Mononuclear cell (primary cell): ENCODE data around the gene PRPH2. TPM values are rescaled to one million over a fixed set of nuclear protein-coding genes. Genes with fewer than 3 reads are reported as not detected.

Source experiments
- H3K27me3 ChIP-seq: 2 replicates; pipeline ENCODE4 v1.6.0; 2011; ENCODE audit warnings: low read length, control low read depth; ENCODE audit not compliant: insufficient read depth
- H3K4me1 ChIP-seq: 2 replicates; pipeline ENCODE4 v1.5.1; 2011; ENCODE audit warnings: mild to moderate bottlenecking, low read length, control low read depth; ENCODE audit not compliant: insufficient read depth
- H3K4me3 ChIP-seq: 2 replicates; pipeline ENCODE4 v1.5.1; 2011; ENCODE audit warnings: mild to moderate bottlenecking, low read length, moderate library complexity
- H3K9me3 ChIP-seq: 2 replicates; pipeline ENCODE4 v1.5.1; 2011; ENCODE audit warnings: low read depth, mild to moderate bottlenecking, control low read depth, low read length
- total RNA-seq: library from RNA; depleted of rRNA; stranded (reverse); fragments of >200 nt; gene quantifications from one replicate; pipeline ENCODE4 v1.2.3, GENCODE V29; 2012

PRPH2 gene
- total RNA-seq, 1 donor = not detected

GRCh38 chr6:42652024-42652746 is 70.2 kb downstream of the PRPH2 start:
- H3K4me1 ChIP-seq = no peaks in the 10 kb centered on the region
- no peak overlapping the region for H3K4me3 ChIP-seq
- no peaks in the 10 kb centered on the region for H3K9me3 ChIP-seq
- H3K27me3 ChIP-seq = no peaks in the 10 kb centered on the region

Other genes starting within 250 kb of the PRPH2 start
- 25.2 TPM for gene UBR2, start 158.6 kb downstream of the PRPH2 start, total RNA-seq
- 111 TPM for gene TBCC, start 23.5 kb upstream of the PRPH2 start, total RNA-seq
- 13.0 TPM for gene BICRAL, start 59.5 kb upstream of the PRPH2 start, total RNA-seq
- gene RPL7L1, start 157.0 kb upstream of the PRPH2 start, total RNA-seq = 64.2 TPM
- 6.9 TPM for gene PTCRA, start 193.5 kb upstream of the PRPH2 start, total RNA-seq
- 77.1 TPM for gene CNPY3, start 206.9 kb upstream of the PRPH2 start, total RNA-seq
- gene GNMT, start 238.2 kb upstream of the PRPH2 start, total RNA-seq = 0.63 TPM